MCF 10A (cell line): ENCODE data around the gene NPPC. TPM values are rescaled to one million over a fixed set of nuclear protein-coding genes. Genes with fewer than 3 reads are reported as not detected.

Experiments used
- BruUV-seq: library from RNA; stranded (reverse); fragments of 400-500 nt; replicated peaks from 2 replicates; lab custom pipeline; 2021; lab: Mats Ljungman, UMichigan
- CTCF ChIA-PET: fragments of 300-600 bp; sonication (Branson Sonifier 250); formaldehyde crosslinking; extraction: SDS; loops from one replicate; lab custom pipeline; 2021; ENCODE audit warnings: antibody characterized with exemption, inconsistent platforms; lab: Yijun Ruan, JAX
- POLR2A ChIA-PET: fragments of 300-600, 350-650 bp; sonication (Branson Sonifier 250); formaldehyde crosslinking; extraction: SDS; loops from one replicate; lab custom pipeline; 2020; ENCODE audit warnings: antibody characterized with exemption, inconsistent platforms; lab: Yijun Ruan, JAX
- DNase-seq: peaks from one replicate; pipeline ENCODE4 v3.0.0-alpha.2; 2018; ENCODE audit not compliant: unreplicated experiment
- H3K27ac Mint-ChIP-seq: one replicate; pipeline ENCODE4 v1.8.0; 2022; ENCODE audit warnings: mild to moderate bottlenecking, low read depth, mixed read lengths; ENCODE audit not compliant: unreplicated experiment
- H3K27me3 Mint-ChIP-seq: one replicate; pipeline ENCODE4 v1.8.0; 2022; ENCODE audit warnings: mixed read lengths; ENCODE audit not compliant: insufficient read depth, unreplicated experiment
- H3K36me3 Mint-ChIP-seq: one replicate; pipeline ENCODE4 v1.8.0; 2022; ENCODE audit warnings: mild to moderate bottlenecking, moderate library complexity, mixed read lengths; ENCODE audit not compliant: insufficient read depth, unreplicated experiment
- H3K4me1 Mint-ChIP-seq: one replicate; pipeline ENCODE4 v1.8.0; 2022; ENCODE audit warnings: mixed read lengths; ENCODE audit not compliant: insufficient read depth, unreplicated experiment
- H3K4me3 Mint-ChIP-seq: one replicate; pipeline ENCODE4 v1.8.0; 2022; ENCODE audit warnings: mild to moderate bottlenecking, moderate library complexity, mixed read lengths; ENCODE audit not compliant: unreplicated experiment
- H3K9me3 Mint-ChIP-seq: one replicate; pipeline ENCODE4 v1.8.0; 2022; ENCODE audit warnings: mixed read lengths; ENCODE audit not compliant: unreplicated experiment
- intact Hi-C: fragments of 100-400 bp; cut with micrococcal nuclease; formaldehyde crosslinking; loops from 2 replicates; pipeline ENCODE4 v1.14.1; 2022
- total RNA-seq: library from RNA; stranded (reverse); gene quantifications from 2 replicates; pipeline ENCODE4 v1.2.3, GENCODE V29; 2022
- TF ChIP-seq, protein P1 (sequence below): fragments of 200-600 bp; IDR thresholded peaks from one replicate; pipeline ENCODE4 v1.8.0; 2022; ENCODE audit warnings: antibody characterized with exemption, mild to moderate bottlenecking; ENCODE audit not compliant: unreplicated experiment

The NPPC gene
- total RNA-seq, 1 experiment from 2014 or later = not detected

DNA sequence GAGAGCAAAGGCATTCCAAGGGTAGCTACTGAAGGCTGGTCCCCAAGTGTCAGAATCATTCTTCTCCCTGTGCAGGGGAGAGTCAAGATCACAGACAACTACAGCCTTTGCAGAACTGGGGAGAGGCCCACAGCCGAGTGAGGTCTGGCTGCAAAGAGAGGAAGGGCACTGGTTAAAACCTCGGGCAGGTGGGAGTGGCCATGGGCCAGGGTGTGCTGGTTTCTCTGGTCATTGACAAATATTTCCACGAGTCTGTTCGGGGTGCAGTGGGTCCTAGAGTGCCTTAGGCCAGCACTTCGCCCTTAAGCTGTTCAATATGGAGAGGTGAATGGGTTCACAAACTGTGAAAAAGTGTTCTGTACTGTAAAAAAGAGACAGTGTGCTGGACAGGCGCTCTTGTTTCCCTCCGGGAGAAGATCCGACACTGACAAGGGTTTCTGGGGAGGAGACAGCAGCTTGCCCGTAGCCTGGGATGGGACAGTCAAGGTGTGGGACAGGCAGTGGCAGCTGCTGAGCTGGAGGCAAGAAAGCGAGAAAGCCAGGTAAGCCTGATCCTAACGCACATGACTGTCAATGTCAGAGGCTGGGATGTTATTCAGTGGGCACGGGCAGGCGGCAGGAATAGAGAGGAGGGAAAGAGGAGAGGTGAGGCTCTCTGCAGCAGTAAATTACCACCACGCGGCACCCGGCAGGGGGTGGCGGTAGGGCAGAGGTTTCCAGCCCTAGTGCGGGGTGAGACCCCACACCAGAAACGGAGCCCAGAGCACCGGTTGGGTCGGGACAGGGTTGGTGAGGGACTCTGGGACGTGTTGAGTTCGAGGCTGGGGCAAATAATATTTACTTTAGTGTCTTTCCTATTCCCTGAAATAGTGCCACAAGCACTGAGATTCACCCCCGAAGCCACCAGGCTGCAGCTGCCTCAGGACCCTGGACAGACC, 2.0 kb downstream of the NPPC start:
- H3K27ac Mint-ChIP-seq = no peak overlapping the region
- no TSS peak for BruUV-seq
- TF ChIP-seq, protein P1, sequence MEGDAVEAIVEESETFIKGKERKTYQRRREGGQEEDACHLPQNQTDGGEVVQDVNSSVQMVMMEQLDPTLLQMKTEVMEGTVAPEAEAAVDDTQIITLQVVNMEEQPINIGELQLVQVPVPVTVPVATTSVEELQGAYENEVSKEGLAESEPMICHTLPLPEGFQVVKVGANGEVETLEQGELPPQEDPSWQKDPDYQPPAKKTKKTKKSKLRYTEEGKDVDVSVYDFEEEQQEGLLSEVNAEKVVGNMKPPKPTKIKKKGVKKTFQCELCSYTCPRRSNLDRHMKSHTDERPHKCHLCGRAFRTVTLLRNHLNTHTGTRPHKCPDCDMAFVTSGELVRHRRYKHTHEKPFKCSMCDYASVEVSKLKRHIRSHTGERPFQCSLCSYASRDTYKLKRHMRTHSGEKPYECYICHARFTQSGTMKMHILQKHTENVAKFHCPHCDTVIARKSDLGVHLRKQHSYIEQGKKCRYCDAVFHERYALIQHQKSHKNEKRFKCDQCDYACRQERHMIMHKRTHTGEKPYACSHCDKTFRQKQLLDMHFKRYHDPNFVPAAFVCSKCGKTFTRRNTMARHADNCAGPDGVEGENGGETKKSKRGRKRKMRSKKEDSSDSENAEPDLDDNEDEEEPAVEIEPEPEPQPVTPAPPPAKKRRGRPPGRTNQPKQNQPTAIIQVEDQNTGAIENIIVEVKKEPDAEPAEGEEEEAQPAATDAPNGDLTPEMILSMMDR = no peak
- H3K9me3 Mint-ChIP-seq = no peaks in the 10 kb centered on the region
- H3K36me3 Mint-ChIP-seq = no peaks in the 10 kb centered on the region
- intact Hi-C loops = no loop called here
- DNase-seq = no peak
- peak overlapping the region; percentile 33 for H3K4me3 Mint-ChIP-seq
- no peaks in the 10 kb centered on the region for H3K4me1 Mint-ChIP-seq
- peaks cover 69% of the 10 kb centered on the region for H3K27me3 Mint-ChIP-seq
- POLR2A ChIA-PET = interaction anchor here (0.6 kb wide), 1 partner anchor 201 kb away, joined by 3 read pairs; no protein-coding TSS in a partner anchor
- CTCF ChIA-PET = interaction anchor here (0.5 to 8.9 kb wide), 13 partner anchors 10 to 515 kb away, joined by 3 to 78 read pairs (median 4); no protein-coding TSS in a partner anchor

DNA sequence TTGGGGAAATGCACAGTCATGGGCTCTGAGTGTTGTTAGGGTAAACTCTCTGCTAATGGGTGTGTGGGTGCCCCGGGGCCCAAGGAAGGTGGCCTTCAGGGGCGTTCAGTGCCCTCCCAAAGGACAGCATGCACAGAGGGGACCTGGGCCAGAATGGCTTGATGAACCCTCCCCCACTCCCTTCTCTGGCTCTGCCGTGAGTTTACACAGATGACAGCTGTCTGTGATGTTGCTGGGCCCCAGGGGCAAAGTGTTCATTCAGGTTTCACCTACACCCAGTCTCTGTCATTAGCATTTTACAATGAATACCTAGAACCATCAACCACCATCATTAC, 3.2 kb downstream of the NPPC start:
- TF ChIP-seq, protein P1 = no peak
- CTCF ChIA-PET = interaction anchor here (0.5 to 8.9 kb wide), 4 partner anchors 17 to 513 kb away, joined by 3 to 78 read pairs (median 8); no protein-coding TSS in a partner anchor
- intact Hi-C loops = no loop called here
- H3K4me3 Mint-ChIP-seq = no peak overlapping the region
- no peaks in the 10 kb centered on the region for H3K4me1 Mint-ChIP-seq
- no TSS peak for BruUV-seq
- peaks cover 57% of the 10 kb centered on the region for H3K27me3 Mint-ChIP-seq
- H3K27ac Mint-ChIP-seq = no peak overlapping the region
- DNase-seq = no peak
- POLR2A ChIA-PET = no interaction called here
- no peaks in the 10 kb centered on the region for H3K36me3 Mint-ChIP-seq
- no peaks in the 10 kb centered on the region for H3K9me3 Mint-ChIP-seq

DNA sequence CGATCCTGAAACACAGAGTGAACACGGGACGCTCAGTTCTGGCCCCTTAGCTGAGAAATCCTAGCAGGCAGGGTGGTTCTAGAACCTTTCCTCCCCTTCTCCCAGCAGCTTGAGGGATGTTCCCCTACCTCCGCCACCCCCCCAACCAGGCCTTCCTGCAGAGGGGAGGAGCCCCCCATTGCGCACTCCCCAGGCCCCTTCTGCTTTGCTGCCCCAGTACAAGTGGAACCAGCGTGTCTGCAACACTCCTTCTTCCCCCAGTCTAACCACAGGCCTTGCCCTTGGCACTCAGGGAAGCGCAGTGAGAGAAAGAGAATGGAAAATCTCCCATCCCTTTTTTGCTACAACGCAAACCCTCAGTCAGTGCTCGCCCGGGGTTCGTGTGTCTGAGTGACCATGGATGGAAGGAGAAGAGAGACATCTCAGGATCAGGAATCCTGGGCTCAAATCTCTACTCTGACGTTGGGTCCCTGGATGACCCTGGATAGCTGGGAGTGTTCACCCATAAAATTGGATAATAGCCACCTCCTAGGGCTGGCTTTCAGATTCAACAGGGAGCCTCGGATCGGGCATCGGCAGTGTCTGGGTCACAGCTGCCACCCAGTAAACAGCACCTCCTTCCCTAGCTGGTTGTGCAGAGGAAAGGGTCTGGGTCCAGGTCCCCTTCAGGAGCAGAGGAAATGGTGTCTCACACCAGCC, 3.7 kb downstream of the NPPC start:
- POLR2A ChIA-PET = interaction anchor here (0.7 kb wide), 1 partner anchor 17 kb away, joined by 3 read pairs; no protein-coding TSS in a partner anchor
- no peaks in the 10 kb centered on the region for H3K9me3 Mint-ChIP-seq
- TF ChIP-seq, protein P1 = no peak
- no peaks in the 10 kb centered on the region for H3K4me1 Mint-ChIP-seq
- peaks cover 53% of the 10 kb centered on the region for H3K27me3 Mint-ChIP-seq
- CTCF ChIA-PET = interaction anchor here (0.7 to 8.9 kb wide), 4 partner anchors 16 to 513 kb away, joined by 3 to 78 read pairs (median 8); no protein-coding TSS in a partner anchor
- no peaks in the 10 kb centered on the region for H3K36me3 Mint-ChIP-seq
- no TSS peak for BruUV-seq
- H3K27ac Mint-ChIP-seq = no peak overlapping the region
- DNase-seq = no peak
- H3K4me3 Mint-ChIP-seq = no peak overlapping the region
- intact Hi-C loops = no loop called here

DNA sequence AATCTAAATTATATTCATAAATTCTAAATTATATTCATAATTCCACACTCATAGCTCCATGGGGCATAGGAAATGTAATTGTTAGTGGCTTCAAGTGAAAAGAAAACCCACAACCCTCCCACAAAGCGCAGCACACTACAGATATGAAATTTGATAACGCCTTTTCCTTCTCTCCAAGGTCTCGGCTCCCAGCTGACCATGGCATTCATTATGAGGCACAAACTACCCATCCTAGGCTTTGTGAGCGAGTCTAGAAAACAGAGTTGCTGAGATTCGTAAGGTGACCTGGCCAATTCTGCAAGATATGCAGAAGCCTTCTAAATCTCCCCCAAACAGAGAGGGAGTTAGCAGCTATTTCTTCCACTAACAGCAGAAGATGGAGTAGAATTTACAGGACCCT, 5.4 kb downstream of the NPPC start:
- TF ChIP-seq, protein P1 = no peak
- intact Hi-C loops = no loop called here
- no peak for DNase-seq
- Mint-ChIP-seq H3K36me3 (no peaks in the 10 kb centered on the region), H3K27me3 (peaks cover 53% of the 10 kb centered on the region), H3K4me1 (no peaks in the 10 kb centered on the region), H3K9me3 (no peaks in the 10 kb centered on the region), H3K27ac (no peak overlapping the region), H3K4me3 (no peak overlapping the region)
- ChIA-PET CTCF (interaction anchor here (0.6 to 8.9 kb wide), 6 partner anchors 15 to 635 kb away, joined by 3 to 78 read pairs (median 4); no protein-coding TSS in a partner anchor), POLR2A (no interaction called here)
- BruUV-seq = no TSS peak
